Vagina (tissue), 2 donors: Measurements from ENCODE around the gene DNAJC27. TPM values are rescaled to one million over a fixed set of nuclear protein-coding genes. Genes with fewer than 3 reads are reported as not detected.

Experiments used
- DNase-seq, 2 donors: peaks; one replicate each; pipeline ENCODE4 v3.0.0-alpha.2; 2017; ENCODE audit errors: extremely low spot score in 2 of 2
- H3K27ac ChIP-seq: fragments of 200-600 bp; sonication (generic); one replicate; pipeline ENCODE4 v1.5.1; 2019
- H3K27me3 ChIP-seq: fragments of 200-600 bp; sonication (generic); one replicate; pipeline ENCODE4 v1.5.1; 2019
- H3K36me3 ChIP-seq, 2 donors: fragments of 200-600 bp; sonication (generic); one replicate each; pipeline ENCODE4 v1.5.1; 2017 to 2019
- H3K4me1 ChIP-seq: fragments of 200-600 bp; sonication (generic); one replicate; pipeline ENCODE4 v1.5.1; 2019
- H3K4me3 ChIP-seq, 2 donors: fragments of 200-600 bp; sonication (generic); 1 replicate in 1 of 2; 2 replicates in 1 of 2; pipeline ENCODE4 v1.5.1; 2016 to 2019
- H3K9me3 ChIP-seq: fragments of 200-600 bp; sonication (generic); one replicate; pipeline ENCODE4 v1.5.1; 2019
- CTCF ChIP-seq, 3 experiments: fragments of 450-650 bp in 2 of 3; fragments of 200-600 bp in 1 of 3; sonication (generic) in 1 of 3; IDR thresholded peaks; one replicate each; pipeline ENCODE4 v1.5.1; 2017 to 2019; ENCODE audit warnings: antibody characterized with exemption in 3 of 3, mild to moderate bottlenecking in 2 of 3, moderate library complexity in 2 of 3
- POLR2A ChIP-seq, 2 donors: fragments of 450-650 bp; IDR thresholded peaks; one replicate each; pipeline ENCODE4 v1.6.1; 2017; ENCODE audit warnings: antibody characterized with exemption in 2 of 2, mild to moderate bottlenecking in 2 of 2, moderate library complexity in 2 of 2
- POLR2AphosphoS5 ChIP-seq, 2 donors: sonication (generic); formaldehyde crosslinking; IDR thresholded peaks; one replicate each; pipeline ENCODE4 v1.9.0; 2017; ENCODE audit warnings: antibody characterized with exemption in 2 of 2, mild to moderate bottlenecking in 2 of 2, low read depth in 1 of 2; ENCODE audit not compliant: insufficient read depth in 1 of 2
- intact Hi-C: fragments of 100-400 bp; cut with DNase I; formaldehyde crosslinking; loops from one replicate; pipeline ENCODE4 v1.15.1; 2023
- small RNA-seq: library from RNA; depleted of rRNA; stranded (forward); fragments of <200 nt; gene quantifications from one replicate; pipeline ENCODE3, GENCODE V24; 2016
- total RNA-seq: library from RNA; depleted of rRNA; stranded (reverse); fragments of >200 nt; gene quantifications from one replicate; pipeline ENCODE4 v1.2.3, GENCODE V29; 2016

The DNAJC27 gene
- total RNA-seq, 1 donor from 2014 or later: 11.3 TPM

GRCh38 chr2:24898122-24899109, 73.3 kb downstream of the DNAJC27 start:
- Histone ChIP-seq H3K4me3 (no peak overlapping the region), H3K4me1 (no peaks in the 10 kb centered on the region), H3K27ac (no peak overlapping the region), H3K36me3 (peaks cover 0 to 9% of the 10 kb centered on the region in 2 donors), H3K9me3 (peaks cover 5% of the 10 kb centered on the region), H3K27me3 (no peaks in the 10 kb centered on the region)
- intact Hi-C loops: no loop called here
- no peak for TF ChIP-seq POLR2A (IDR thresholded peaks at IDR 0.05)
- TF ChIP-seq POLR2AphosphoS5 (IDR thresholded peaks at IDR 0.05; ENCODE audit: insufficient read depth in 1 of 2, low read depth in 1 of 2): no peak
- no peak for TF ChIP-seq CTCF (IDR thresholded peaks at IDR 0.05)
- DNase-seq: no peak

- Histone ChIP-seq H3K36me3 (peaks cover 0 to 9% of the 10 kb centered on the region in 2 donors), H3K4me1 (no peaks in the 10 kb centered on the region), H3K27me3 (no peaks in the 10 kb centered on the region), H3K27ac (no peak overlapping the region), H3K4me3 (no peak overlapping the region), H3K9me3 (peaks cover 5% of the 10 kb centered on the region)
- no peak for TF ChIP-seq CTCF (IDR thresholded peaks at IDR 0.05)
- no peak for TF ChIP-seq POLR2AphosphoS5 (IDR thresholded peaks at IDR 0.05; ENCODE audit: insufficient read depth in 1 of 2, low read depth in 1 of 2)
- TF ChIP-seq POLR2A (IDR thresholded peaks at IDR 0.05): no peak
- no peak for DNase-seq
- intact Hi-C loops: no loop called here
Measured at GRCh38 chr2:24894750-24895149, 77.0 kb downstream of the DNAJC27 start.

DNA sequence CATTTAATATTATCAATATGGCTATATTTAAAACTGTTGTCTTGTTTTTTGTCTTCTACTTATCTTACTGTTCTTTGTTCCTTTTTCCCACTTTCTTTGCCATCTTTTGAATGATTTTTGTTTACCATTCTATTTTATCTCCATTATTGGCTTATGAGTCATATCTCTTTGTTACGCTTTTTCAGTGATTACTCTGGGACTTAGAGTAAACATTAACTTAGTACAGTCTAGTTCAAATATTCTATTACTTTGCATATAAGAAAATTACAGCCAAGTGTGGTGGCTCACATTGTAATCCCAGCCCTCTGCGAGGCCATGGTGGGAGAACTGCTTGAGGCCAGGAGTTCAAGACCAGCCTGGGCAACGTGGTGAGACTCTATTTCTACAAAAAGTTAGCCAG, 77.8 kb downstream of the DNAJC27 start:
- Histone ChIP-seq H3K9me3 (peaks cover 5% of the 10 kb centered on the region), H3K4me3 (no peak overlapping the region), H3K27me3 (no peaks in the 10 kb centered on the region), H3K4me1 (no peaks in the 10 kb centered on the region), H3K36me3 (peaks cover 0 to 9% of the 10 kb centered on the region in 2 donors), H3K27ac (no peak overlapping the region)
- TF ChIP-seq CTCF (IDR thresholded peaks at IDR 0.05) (no peak), POLR2AphosphoS5 (IDR thresholded peaks at IDR 0.05; ENCODE audit: insufficient read depth in 1 of 2, low read depth in 1 of 2) (no peak), POLR2A (IDR thresholded peaks at IDR 0.05) (no peak)
- DNase-seq: no peak
- intact Hi-C loops: no loop called here

Small RNAs within 50 kb of the gene (small RNA-seq; reads per million reads assigned to genes)
- gene AC013267.1: not detected
- gene RF00016: not detected
- not detected for gene RF00019

Other genes with a start within 250 kb of the DNAJC27 start
- gene PTRHD1, start 178.6 kb downstream of the DNAJC27 start, total RNA-seq: 17.2 TPM
- gene CENPO, start 178.5 kb downstream of the DNAJC27 start, total RNA-seq: 3.2 TPM
- gene ADCY3, start 51.7 kb downstream of the DNAJC27 start, total RNA-seq: 90.6 TPM
- gene EFR3B, start 70.1 kb upstream of the DNAJC27 start, total RNA-seq: 1.5 TPM
- 2.5 TPM for gene POMC, start 196.6 kb upstream of the DNAJC27 start, total RNA-seq